NCI-H510A treated with DMSO at 0.1 percent for 48 hours (cell line): ENCODE data around the gene SAPCD2.
A peak's percentile ranks its signal among the peaks of the same experiment; 100 is the strongest.

Experiments
- DNase-seq: peaks from one replicate; lab custom pipeline; 2025; lab: John Stamatoyannopoulos, UW

The SAPCD2 gene

DNA sequence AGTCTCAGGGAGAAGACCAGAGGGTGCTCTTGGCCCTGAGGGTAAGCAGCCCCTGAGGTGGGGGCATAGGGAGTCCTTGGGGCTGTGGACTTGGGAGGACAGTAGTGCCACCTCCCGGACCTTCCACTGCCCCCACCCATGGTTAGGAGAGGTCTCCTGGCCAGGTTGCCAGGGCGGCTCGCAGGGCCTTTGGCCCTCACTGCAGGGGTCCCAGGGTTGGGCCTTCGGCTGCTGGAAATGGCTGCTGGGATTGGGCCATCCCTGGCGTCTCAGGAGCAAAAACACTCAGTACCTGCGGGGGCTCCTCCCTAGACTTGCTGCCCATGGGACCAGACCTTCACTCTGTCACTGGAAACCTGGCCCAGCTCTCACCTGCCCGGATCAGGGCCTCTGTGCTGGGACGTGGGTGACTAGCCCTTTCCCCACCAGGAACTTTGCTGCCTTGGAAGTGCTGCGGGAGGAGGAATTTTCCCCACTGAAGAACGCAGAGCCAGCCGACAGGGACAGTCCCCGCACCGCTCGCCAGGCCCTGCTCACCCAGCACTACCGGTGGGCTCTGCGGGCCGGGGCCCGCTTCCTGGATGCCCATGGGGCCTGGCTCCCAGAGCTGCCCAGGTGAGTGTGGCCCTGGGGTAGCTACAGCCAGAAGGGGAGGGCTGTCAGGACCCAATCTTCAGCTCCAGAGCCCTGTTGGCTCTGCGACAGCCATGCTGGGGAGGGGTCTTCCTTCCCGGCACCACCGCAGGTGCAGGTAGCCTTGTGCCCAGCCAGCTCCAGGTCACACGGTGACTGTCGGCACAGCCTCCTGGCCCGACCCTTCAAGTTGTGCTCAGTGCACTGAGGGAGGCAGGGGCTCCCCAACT lies 10.1 kb upstream of the SAPCD2 start:
- no peak for DNase-seq

DNA sequence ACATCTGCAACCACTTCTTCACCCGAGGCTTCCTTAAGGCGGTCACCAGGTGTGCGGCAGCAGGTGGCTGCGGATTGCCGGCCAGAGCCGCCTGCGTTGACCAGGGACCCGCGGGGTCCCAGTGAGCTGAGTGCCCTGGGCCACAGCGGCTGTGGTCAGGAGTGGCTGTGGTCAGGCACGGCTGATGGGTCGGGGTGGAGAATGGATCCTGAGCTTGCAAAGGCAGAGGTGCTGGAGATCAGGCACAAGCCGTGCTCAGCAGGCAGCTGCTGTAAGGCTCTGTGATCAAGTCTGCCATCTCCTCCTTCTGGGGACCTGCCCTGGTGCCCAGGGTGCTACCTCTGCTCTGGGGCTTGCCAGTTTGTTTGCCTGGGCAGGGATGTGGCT lies 9.0 kb upstream of the SAPCD2 start:
- no peak for DNase-seq

DNA sequence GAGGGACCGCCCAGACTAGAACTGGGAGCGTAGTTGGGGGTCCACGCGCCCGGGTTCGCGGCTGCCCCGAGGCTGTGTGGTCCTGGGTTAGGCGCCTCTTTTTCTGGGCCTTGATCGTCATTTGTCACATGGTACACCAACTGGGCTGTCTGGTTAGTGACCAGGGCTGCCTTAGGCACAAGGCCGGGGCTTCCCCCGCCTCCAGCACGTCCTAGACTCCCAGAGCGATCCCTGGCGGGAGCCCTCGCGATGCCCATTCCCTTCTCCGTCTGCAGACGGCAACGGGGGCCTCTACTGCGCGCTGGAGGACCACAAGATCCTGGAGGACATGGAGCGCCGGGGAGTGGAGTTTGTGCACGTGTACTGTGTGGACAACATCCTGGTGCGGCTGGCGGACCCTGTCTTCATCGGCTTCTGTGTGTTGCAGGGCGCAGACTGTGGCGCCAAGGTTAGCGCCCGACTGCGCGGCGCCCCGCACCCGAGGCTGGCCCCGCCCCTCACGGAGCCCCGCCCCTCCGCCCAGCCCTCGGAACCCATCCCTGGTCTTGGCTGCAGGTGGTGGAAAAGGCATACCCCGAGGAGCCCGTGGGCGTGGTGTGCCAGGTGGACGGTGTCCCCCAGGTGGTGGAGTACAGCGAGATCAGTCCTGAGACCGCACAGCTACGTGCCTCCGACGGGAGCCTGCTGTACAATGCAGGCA lies 8.5 kb upstream of the SAPCD2 start:
- no peak for DNase-seq

DNA sequence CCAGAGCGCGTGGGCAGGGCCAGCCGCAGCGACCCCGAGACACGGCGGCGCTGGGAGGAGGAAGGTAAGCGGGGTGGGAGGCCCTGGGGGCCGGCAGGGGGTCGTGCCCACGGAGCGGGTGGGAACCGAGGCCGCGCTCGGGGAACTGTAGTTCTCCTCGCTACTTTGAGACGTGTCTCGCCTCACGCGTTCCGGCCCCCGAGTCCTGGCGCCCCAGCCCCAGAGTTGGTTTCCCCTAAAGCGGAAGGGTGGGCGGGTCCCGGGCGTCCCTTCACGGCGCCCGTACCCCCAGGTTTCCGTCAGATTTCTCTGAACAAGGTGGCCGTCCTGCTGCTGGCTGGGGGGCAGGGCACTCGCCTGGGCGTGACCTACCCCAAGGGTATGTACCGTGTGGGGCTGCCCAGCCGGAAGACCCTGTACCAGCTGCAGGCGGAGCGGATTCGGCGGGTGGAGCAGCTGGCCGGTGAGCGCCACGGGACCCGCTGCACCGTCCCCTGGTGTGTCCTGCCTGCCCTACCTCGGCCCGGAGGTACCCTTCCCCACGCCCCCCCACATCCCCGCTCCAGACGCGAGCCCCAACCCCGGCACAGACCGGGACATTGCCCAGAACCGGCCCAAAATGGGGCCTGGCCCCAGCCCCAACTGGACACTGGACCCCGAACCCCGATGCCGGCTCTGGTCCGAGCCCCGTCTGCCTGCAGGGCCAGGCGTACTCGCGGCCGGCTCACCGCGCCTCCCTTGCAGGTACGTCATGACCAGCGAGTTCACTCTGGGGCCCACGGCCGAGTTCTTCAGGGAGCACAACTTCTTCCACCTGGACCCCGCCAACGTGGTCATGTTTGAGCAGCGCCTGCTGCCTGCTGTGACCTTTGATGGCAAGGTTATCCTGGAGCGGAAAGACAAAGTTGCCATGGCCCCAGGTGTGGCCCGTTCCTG lies 7.7 kb upstream of the SAPCD2 start:
- no peak for DNase-seq

DNA sequence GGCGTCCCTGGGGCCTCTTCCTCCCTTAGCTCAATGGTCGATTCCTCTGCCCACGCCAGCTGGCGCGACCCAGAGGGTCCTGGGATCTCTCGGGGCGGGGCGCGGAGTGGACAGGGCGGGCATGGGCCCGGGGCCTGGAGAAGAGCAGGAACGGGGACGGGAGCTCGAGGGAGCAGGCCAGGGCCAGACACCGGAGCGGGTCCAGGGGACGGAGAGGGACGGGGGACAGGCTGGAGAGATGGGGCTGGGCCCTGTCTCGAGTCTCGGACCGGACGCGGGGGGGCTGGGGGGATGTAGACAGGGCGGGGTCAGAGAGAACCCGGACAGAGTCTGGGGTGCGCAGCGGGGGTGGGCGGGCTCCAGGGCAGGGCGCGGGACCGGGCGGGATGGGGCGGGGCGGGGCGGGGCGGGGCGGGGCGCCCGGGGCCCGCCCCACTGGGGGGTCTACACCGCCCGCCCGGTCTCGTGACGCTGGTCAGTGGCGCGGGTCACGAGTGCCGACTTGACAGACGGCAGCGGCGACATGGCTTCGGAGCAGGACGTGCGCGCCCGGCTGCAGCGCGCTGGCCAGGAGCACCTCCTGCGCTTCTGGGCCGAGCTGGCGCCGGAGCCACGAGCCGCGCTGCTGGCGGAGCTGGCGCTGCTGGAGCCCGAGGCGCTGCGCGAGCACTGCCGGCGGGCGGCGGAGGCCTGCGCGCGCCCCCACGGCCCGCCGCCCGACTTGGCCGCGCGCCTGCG lies 6.8 kb upstream of the SAPCD2 start, which contains the start of gene UAP1L1:
Gene UAP1L1 (plus strand): TSS at position 508 of the 738 bp plus-strand sequence. CDS start 16 bp downstream, at position 524.
- DNase-seq, result no peak

DNA sequence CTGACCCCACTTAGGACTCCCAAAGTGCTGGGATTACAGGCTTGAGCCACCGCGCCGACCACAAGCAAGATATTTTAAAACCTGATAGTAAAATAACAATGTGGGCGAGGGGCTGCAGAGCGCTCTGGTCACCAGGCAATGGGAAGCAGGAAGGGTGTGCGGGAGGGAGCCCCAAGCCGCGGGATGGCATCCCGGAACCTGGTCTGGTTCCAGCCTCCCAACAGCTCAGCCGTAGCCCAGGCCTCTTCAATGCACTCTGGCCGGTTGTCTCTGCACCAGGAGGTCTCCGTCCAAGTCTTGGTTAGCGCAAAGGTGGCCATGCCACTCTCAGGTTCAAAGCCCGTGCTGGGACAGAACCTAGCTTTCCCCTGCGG lies 6.3 kb upstream of the SAPCD2 start:
- no peak for DNase-seq

DNA sequence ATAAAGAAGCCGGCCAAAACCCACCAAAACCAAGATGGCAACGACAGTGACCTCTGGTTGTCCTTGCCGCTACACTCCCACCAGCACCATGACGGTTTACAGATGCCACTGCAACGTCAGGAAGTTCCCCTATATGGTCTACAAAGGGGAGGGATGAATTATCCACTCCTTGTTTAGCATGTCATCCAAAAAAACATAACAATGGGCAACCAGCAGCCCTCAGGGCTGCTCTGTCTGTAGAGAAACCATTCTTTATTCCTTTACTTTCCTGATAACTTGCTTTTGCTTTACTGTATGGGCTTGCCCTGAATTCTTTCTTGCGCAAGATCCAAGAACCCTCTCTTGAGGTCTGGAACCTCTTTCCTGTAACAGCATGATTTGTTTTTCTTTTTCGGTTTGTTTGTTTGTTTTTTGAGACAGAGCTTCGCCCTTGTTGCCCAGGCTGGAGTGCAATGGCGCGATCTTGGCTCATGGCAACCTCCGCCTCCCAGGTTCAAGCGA lies 5.0 kb upstream of the SAPCD2 start:
- no peak for DNase-seq

DNA sequence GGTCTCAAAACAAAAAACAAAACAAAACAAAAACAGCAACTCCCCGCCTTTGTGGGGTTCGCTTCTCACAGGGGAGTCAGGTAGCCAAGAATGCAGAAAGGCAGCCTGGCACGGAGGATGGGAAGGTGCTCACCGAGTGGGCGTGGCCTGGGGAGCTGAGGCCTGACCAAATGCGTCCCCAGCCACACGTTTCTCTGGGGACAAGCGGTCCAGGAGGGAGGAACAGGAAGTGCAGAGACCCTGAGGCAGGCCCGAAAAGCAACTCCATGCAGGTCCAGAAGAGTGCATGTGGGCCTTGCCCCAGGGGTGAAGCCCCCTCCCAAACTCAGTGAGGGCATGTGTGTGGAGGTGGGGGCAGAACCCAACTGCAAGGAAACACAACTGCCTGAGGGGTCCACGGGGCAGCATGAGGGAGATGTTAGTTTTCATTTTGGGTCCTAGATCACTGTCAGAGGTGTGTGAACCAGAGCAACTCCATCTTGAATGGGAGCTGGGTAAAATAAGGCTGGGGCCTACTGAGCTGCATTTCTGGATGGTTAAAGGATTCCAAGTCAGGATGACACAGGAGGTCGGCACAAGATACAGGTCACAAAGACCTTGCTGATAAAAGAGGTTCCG lies 4.4 kb upstream of the SAPCD2 start:
- no peak for DNase-seq

DNA sequence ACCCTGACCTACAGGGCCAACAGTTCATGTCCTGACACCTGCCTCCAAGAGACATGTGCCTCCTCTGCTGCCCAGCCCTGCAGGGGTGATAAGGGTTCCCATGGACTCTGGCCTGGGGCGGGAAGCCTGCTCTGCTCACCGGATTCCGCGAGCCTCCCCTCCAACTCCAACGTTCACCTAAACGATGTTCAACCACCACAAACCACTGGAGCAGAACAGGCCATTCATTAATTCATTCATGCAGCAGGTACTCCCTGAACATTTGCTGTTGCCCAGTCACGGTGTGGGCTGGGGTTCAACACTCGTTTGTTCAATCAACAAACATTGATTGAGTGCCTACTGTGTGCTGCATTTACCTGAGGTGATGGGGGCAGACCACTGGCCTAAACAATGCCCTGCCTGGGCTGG lies 3.6 kb upstream of the SAPCD2 start:
- no peak for DNase-seq

DNA sequence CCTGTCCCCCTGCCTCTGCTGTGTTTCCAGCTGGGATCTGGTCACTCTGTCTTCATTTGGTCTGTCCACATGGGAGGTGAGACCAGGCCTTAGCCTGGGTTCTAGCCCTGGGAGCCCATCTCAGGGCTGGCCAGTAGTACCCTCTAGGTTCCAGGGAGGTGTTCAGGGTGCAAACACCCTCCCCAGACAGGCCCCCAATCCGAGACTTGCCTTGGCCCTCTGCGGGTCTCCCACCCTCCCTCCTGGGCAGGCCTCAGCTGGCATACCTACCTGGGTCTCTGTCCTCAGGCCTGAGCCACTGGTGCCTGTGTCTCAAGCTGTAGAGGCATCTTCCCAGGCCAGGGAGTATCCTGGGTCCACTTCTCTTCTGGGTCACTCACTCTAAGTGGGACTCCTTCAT lies 925 bp upstream of the SAPCD2 start:
- DNase-seq, result no peak

DNA sequence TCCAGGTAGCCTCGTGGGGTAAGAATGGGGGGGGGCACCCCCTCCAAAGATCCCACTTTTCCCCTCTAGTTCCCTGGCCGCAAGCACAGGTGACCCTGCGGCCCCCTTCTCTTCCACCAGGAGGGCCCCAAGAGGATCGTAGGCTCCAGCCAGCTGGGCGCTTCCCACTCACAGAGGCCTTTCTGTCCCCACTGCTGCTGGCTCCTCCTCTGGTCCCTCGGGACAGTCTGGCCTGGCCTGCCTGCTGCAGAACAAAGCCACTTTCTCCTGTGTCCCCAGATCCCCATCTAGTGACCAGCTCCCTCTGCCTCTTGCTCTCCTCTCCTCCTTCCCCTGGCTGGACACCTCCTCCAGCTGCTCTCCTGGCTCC lies 534 bp upstream of the SAPCD2 start:
- no peak for DNase-seq

DNA sequence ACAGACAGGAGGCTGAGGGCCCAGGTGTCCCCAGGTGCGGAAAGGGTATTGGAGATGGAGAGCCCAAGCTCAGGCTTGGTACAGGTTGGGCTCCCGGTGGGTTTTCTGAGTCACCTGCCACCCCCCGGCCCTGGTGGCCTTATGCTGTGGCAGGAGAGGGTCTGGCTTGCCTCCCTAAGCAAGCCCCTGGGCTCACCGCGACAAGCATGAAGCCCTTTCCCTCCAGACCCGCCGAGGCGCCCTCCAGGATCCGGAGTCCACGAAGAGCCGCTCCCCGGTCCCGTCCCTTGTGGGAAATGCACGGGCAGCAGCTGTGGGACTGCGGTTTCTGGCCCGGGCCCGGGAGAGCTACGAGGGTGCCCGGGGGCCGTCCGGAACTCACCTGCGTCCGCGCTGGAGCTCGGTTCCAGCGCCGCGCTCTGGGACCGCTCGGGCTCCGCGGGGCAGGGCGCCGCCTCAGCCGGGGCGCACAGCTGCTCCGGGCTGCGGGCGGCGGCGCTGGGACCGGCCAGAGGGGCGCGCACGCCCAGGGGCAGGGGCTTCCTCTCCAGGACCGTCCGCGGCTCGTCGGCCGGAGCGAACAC lies 757 bp downstream of the SAPCD2 start:
- DNase-seq, result no peak

DNA sequence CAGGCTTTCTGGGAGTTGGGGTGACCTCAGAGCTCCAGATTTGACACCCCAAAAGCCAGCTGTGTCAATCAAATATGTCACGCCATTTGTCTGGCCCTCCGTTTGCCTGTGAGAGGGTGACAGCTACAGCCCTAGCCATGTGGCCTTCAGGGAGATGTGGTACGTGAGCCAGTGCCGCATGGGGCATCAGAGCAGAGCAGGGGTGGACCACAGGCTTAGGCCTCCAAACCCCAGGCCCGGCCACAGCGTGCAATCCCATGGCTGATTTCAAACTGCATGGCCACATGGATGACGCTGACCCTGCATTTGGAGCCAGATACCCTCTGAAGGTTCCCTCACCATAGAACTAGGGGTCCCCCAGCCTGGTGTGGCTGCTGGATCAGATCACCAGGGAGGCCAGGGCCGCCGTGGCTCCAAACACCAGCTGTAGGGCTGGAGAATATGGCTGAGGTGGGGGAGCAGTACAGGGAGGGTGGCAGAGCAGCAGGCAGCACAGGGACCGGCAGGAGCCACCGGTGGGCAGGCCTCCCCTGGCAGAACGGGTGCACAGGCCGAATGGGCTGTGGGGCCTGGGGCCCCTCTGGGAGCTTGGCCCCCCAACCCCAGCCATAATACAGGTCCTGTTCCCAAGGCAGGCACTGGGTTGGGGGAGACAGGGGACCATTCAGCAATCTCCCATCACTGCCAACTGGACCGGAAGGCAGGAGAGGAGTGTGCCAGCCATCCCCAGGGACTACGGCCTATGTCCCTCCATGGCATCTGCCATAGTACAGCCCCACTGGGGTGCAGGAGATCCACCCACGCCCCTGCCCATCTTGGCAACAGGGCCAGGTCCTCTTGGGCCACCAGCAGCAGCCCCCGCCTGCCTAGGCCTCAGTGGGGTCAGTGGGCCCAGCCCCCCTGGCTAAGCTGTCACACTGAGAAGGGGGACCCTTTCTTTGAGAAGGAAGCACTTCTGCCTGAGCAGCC lies 1.5 kb downstream of the SAPCD2 start:
- DNase-seq, result no peak

DNA sequence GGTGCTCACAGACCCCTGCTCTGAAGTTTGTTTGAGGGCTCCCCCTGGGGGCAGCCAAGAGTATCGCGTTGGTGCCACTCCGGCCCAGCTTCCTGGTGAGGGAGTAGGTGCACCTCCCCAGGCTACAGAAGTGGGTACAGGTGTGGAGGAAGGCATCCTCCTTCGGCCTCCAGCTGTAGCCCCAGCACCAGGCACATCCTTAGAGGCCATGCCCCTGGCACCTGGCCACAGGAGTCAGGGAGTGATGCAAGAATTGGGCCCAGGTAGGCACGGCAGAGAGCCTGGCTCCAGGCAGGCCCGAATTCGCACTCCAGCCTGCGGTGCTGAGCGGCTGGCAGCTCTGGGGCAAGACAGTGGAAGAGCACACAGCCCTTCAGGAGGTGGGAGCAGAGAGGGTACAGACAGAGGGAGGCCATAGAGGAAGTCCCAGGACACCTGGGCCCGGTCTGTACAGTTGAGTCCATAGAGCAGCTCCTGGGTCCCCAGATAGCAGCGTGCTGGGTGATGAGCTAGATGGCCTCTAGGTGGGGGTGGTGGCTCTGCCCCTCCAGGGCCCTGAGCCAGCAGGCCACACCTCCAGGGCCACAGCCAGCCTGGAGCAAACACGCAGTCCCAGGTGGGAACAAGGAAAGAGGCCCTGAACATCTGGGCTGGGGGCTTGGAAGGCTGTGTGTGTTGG lies 2.4 kb downstream of the SAPCD2 start:
- DNase-seq, result peak; percentile 86

DNA sequence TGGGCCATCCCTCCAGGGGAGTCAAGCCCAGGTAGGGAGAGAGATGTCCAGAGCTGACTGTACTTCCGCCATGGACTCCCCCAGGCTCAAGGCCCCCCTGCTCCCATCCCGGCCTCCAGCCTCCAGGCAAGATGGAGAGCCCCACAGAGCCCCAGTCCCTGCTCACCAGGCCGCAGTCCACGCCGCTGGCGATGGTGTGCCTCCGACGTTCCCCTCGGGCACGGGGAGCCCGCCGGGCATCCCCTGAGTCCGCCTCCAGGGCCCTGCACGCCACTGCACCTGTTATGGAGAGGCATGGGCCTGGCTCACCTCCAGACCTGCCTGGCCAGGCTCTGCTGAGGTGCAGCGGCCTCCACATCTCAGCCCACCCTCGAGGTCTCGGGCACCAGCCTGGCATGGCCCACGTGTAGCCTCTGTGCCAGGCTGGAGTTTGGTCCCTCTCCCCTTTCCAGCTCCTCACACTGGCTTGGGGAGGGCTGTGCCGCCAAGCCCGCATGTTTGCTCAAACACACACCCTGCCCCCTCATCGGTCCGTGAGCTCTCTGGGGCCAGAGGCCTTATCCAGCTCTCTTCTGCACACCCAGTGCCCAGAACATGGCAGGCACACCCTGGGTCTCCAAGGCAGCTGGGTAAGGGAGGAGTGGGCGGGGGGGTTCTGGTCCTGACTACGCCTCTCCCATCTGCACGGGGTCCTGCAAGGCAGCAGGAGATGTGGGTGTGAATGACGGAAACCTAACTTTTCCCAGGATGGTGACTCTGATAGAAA lies 4.1 kb downstream of the SAPCD2 start:
- DNase-seq, result no peak

DNA sequence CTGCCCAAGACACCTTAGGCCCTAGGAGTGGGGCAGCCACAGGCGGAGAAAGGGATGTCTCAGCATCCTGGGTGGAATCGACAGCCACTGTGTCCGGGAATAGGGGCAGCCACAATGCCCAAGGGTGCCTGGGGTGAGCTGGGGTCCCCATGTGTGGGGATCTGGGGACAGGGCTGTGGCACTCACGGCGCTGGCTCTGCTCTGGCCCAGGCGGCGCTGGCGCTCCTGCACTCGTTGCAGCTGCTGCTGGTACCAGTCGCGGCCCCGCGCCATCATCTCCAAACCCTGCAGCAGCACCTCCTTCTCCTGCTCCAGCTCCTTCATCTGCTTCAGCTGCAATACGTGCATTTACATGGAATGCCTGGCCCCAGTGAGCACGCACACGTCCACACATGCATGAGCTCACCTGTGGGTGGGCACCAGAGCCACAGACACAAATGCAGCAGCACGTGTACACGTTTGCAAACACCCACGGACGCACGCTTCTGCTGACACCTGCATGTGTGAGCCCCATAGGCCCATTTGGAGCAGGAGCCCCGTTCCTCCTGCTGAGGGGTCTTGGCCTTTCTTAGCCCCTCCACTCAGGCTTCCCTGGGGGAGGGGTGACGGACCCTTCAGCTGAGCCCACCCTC lies 4.9 kb downstream of the SAPCD2 start:
- no peak for DNase-seq

DNA sequence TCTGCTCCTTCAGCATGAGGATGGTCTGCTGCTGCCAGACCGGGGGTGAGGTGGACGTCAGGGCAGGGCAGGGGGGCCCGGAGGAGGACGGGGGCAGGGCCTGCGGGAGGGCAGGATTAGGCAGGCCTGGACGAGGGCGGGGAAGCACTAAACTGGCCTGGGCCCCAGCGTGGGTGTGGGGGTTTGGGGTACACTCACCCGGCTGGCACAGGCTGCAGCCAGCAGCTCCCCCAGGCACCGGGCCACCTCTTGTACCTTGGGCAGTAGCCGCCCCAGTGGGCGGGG lies 5.5 kb downstream of the SAPCD2 start:
- no peak for DNase-seq
